Retinal pigment epithelial cell (primary cell): Measurements from ENCODE around the gene AKAP6.

ENCODE experiments used
- DNase-seq: peaks from one replicate; pipeline ENCODE4 v3.0.0-alpha.2; 2010; ENCODE audit warnings: low read depth
- H3K4me3 ChIP-seq: 2 replicates; pipeline ENCODE4 v1.5.1; 2011; ENCODE audit warnings: mild to moderate bottlenecking, low read length, control low read depth, moderate library complexity
- CTCF ChIP-seq: conservative IDR thresholded peaks from 2 replicates; pipeline ENCODE4 v1.5.1; 2011; ENCODE audit warnings: low read depth, low read length, control low read depth, inconsistent platforms

AKAP6 gene

GRCh38 chr14:32329146-32329545, at the start of gene AKAP6:
Gene AKAP6 (plus strand): TSS chr14:32329298. CDS start chr14:32433494, 104,196 bp downstream.
- TF ChIP-seq CTCF = no peak
- H3K4me3 ChIP-seq = no peak within 1 kb of the TSS
- DNase-seq = no peak

GRCh38 chr14:32286602-32287001, 42.5 kb upstream of the AKAP6 start:
- H3K4me3 ChIP-seq = no peak overlapping the region
- DNase-seq = no peak
- no peak for TF ChIP-seq CTCF

- TF ChIP-seq CTCF = no peak
- no peak for DNase-seq
- H3K4me3 ChIP-seq = no peak overlapping the region
Measured at GRCh38 chr14:32296366-32296765, 32.7 kb upstream of the AKAP6 start.

- DNase-seq = no peak
- no peak for TF ChIP-seq CTCF
- no peak overlapping the region for H3K4me3 ChIP-seq
Measured at GRCh38 chr14:32298346-32298745, 30.8 kb upstream of the AKAP6 start.

- TF ChIP-seq CTCF = no peak
- DNase-seq = no peak
- no peak overlapping the region for H3K4me3 ChIP-seq
Measured at GRCh38 chr14:32300136-32300535, 29.0 kb upstream of the AKAP6 start.

GRCh38 chr14:32303865-32304264, 25.2 kb upstream of the AKAP6 start:
- DNase-seq = no peak
- no peak for TF ChIP-seq CTCF
- H3K4me3 ChIP-seq = no peak overlapping the region

- TF ChIP-seq CTCF = no peak
- no peak for DNase-seq
- no peak overlapping the region for H3K4me3 ChIP-seq
Measured at GRCh38 chr14:32304296-32304695, 24.8 kb upstream of the AKAP6 start.
